Measurements from ENCODE around the gene ARHGEF28.

The ARHGEF28 gene

GRCh38 chr5:73856997-73857396, 231.0 kb downstream of the ARHGEF28 start:
- peak; percentile 4 for DNase-seq (ENCODE audit: low spot score)

- DNase-seq (ENCODE audit: low spot score) = no peak
These were observed 231.4 kb downstream of the ARHGEF28 start for GRCh38 chr5:73857446-73857845.

DNA sequence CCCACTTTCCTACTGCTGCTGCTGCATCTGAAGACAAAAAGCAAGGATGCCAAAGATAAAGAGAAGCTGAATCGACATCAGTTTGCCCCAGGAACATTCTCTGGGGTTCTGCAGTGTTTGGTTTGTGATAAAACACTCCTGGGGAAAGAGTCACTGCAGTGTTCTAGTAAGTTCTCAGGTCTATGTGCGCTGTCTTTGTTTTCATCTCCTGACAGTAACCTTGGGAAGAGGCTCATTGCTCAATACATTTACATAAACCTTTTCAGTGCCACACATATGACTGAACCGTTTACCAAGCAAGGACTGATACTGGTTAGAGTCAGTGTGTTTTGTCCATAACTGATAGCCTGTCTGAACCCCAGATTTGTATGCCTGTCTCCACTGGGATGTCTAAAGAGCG, 232.1 kb downstream of the ARHGEF28 start:
- no peak for DNase-seq (ENCODE audit: low spot score)

- DNase-seq (ENCODE audit: low spot score) = no peak
These were observed 232.8 kb downstream of the ARHGEF28 start for GRCh38 chr5:73858776-73859175.

GRCh38 chr5:73859696-73860095, 233.7 kb downstream of the ARHGEF28 start:
- DNase-seq (ENCODE audit: low spot score) = no peak

- DNase-seq (ENCODE audit: low spot score) = no peak
These were observed 235.5 kb downstream of the ARHGEF28 start for GRCh38 chr5:73861313-73861988.

DNA sequence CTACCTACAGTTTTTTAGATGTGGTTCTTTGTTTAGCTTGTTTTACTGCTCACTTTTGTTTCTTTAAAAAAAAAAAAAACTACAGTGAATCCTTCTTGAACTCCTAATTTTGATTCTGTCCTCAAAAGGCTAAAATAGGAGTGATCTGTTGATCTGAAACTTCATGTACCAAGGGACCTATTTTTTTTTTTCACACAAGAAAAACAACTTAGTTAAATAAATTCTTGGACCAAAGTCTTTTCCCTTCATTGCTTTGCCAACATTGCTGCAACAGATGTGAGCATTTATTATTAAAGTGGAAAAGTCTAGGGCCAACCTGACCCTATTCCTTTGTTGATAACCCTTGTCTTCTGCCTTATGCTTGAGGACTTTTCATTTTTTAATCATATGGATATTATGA, 236.8 kb downstream of the ARHGEF28 start:
- no peak for DNase-seq (ENCODE audit: low spot score)

GRCh38 chr5:73863876-73864275, 237.9 kb downstream of the ARHGEF28 start:
- no peak for DNase-seq (ENCODE audit: low spot score)

GRCh38 chr5:73865315-73865714, 239.3 kb downstream of the ARHGEF28 start:
- DNase-seq (ENCODE audit: low spot score) = no peak

DNA sequence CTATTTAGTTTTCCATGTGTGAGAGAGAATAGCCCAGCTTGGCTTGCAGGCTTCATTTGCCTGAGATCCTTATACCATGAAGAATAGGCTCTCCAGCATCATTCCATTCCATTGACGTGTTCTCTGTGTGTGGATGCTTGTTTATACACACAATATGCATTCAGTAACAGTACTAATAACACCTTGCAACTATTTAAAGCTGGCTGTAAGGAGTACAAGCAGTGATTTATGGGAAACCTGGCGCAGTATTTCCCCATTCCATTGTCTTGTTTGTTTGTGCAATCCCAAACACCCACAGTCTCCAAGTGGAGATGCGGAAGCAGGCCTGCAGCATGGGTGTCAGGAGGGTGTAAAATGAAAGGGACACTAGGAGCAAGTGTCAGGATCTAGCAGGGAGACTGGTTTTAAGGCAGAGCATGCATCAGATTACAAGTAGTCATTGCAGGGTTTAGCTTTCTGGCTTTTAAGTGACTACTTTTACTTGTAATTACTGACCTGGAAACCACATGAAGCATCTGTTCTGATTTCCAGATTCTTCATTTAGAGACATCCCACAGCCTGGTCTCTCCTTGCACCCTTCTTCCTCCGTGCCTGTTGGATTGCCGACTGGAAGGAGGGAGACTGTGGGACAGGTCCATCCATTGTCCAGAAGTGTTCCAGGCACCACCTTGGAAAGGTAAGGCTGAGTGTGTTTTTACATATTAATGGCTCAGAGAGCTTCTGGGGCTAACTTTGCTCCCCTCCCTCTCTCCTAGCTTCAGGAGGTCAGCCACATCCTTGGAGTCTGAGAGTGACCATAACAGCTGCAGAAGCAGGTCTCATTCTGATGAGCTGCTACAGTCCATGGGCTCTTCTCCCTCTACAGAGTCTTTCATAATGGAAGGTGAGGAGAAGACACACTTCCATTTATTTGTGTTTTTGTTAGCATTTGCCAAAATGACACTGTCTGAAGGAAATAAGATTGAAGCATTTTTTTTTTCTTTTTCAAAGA, 241.6 kb downstream of the ARHGEF28 start:
- DNase-seq (ENCODE audit: low spot score) = no peak

DNA sequence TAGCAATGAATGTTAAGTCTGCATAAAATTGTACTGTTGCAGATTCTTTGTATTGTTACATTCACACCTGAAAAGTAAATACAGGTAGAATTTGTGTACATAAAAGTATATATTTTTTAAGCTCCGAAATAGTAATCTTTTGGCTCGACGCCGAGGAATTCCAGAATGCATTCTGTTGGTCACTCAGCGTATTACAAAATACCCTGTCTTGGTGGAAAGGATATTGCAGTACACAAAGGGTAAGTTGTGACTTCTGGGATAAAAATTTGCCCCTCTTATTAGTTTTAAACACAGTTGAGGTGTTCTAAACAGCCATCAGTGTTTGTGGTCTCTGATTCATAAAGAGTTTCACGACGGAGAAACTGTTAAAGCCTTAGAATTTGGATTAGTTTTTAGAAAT, 257.6 kb downstream of the ARHGEF28 start:
- DNase-seq (ENCODE audit: low spot score) = no peak

DNA sequence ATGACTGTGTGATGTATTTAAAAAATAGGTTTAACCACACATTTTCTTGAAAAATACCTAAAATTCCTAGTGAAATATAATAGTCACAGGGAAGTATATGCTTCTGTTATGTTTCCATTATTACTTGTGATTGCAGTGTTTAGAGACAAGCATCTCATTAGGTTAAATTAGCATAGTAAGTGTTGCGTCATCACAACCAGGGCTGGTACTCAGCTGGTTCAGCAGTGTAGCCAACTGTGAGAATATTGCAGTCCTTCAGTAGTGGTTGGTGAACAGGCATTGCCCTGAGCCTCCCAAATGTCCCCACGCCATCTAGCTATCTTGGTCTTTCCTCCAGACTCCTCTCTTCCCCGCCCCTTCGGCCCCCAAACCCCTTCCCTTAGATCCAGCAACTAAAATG, 261.7 kb downstream of the ARHGEF28 start:
- no peak for DNase-seq (ENCODE audit: low spot score)

DNA sequence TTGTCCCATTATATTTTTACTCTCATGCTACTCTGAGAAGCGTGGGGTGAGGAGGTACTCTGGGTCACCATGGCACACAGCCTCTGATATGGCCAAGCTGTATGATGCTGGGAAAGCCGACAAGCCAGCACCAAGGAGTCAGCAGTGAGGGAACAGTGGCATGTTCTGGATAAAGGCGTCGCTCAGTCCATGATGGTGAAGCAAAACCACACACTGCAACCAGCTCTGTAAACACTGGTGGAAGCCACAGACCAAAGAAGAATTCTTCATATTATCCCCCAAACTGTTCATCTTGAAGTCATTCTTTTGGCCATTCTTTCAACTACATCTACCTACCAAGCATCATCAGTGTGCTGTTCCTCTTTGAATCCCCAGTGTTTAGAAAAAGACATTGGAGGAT, 264.6 kb downstream of the ARHGEF28 start:
- no peak for DNase-seq (ENCODE audit: low spot score)

- DNase-seq (ENCODE audit: low spot score) = no peak
These were observed 266.2 kb downstream of the ARHGEF28 start for GRCh38 chr5:73892218-73892617.

- DNase-seq (ENCODE audit: low spot score) = no peak
These were observed 266.8 kb downstream of the ARHGEF28 start for GRCh38 chr5:73892806-73893205.

DNA sequence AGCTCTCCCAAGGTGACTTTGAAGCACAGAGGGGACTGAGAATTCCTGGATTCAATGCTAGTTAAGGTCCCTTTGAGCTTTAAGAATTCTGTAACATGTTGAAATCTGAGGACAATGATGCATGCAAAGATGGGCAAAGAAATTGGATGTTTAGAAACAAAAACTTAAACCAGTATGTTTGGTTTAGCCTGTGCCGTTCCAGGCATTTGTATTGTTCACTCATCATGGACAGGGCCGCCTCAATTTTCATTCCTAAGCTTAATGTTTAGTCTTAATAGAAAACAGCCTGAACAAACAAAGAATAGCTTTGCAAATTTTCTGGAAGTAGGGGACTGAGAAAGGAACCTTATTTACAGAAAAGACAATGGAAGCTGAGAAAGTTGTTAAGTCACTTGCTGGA, 267.8 kb downstream of the ARHGEF28 start:
- no peak for DNase-seq (ENCODE audit: low spot score)

DNA sequence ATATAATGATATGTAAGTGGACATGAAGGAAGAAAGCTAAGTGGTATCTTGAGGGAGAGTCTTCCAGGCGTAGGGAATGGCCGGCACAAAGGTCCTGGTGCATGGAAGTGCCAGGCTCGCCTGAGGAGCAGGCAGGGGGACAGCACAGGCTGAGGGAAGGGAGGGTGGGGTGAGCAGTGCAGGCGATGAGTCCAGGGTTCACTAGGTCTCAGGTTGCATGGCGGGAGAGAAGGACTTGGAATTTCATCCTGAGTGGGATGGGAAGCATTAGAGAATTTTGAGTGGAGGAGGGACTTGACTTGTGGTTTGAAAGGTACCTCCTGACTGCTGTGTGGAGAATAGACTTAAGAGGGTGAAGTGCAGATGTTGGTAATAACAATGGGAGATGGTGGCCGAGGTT, 268.9 kb downstream of the ARHGEF28 start:
- DNase-seq (ENCODE audit: low spot score) = no peak

- DNase-seq (ENCODE audit: low spot score) = no peak
These were observed 269.5 kb downstream of the ARHGEF28 start for GRCh38 chr5:73895471-73895870.

GRCh38 chr5:73896097-73896496, 270.1 kb downstream of the ARHGEF28 start:
- no peak for DNase-seq (ENCODE audit: low spot score)

DNA sequence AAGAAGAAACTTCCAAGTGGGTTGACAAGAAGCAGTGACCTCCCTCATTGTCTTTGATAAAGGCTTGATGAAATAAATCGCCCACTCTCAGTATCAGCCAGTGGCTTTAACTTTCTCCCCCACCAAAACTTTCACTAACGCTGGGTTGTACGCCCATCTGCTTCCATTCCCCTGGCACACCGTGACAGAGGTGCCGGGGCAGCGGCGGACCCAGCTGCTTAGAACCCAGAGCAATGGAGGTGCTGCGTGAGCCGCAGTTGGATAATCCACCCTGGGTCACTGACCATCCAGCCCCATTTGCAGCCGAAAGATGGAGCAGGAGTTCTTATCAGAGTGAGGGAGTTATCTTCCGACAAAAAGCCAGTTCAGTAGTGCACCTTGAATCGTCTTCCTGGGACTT, 270.7 kb downstream of the ARHGEF28 start:
- DNase-seq (ENCODE audit: low spot score) = no peak

GRCh38 chr5:73897893-73898292, 271.9 kb downstream of the ARHGEF28 start:
- no peak for DNase-seq (ENCODE audit: low spot score)

DNA sequence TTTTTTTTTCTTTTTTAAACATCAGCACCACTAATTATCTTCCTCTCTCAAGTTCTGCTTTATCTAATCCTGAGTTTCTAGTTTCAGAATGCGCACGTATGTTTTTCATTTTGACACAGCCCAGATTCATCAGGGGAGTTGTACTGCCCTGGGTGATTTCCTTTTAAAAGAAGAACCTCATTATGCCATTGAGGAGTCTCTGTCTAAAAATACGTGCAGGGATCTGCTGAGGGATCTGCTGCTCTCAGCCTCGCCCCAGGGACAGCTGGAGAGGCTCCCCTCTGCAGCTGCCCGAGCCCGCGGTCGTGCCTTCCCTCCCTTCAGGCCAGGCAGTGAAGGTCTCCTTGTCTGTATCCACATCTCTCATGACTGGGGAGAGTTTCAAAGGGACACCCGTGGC, 273.1 kb downstream of the ARHGEF28 start:
- DNase-seq (ENCODE audit: low spot score) = no peak

DNA sequence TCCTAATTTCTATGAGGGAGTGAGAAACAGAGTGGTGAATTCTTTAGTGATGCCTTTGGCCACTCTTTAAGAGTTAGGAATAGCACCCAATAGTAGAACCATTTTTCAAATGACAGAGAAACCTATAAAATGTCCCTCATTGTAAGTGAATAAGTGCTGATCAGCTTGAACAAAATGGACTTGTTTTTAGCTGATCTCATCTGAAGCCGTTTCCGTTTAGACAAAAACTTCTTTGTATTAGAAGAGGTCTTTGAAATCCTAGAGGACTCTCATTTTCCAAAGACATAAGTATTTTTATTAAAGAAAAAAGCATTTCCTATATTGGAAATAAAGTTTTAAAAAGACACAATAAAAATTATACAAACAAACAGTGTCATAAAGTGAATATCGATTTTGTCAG, 273.9 kb downstream of the ARHGEF28 start:
- peak; percentile 39 for DNase-seq (ENCODE audit: low spot score)
